ENCODE measurements around the gene IQCM. TPM values are rescaled to one million over a fixed set of nuclear protein-coding genes. Genes with fewer than 3 reads are reported as not detected.

Gene IQCM
- total RNA-seq, 1 donor from 2014 or later: not detected

DNA sequence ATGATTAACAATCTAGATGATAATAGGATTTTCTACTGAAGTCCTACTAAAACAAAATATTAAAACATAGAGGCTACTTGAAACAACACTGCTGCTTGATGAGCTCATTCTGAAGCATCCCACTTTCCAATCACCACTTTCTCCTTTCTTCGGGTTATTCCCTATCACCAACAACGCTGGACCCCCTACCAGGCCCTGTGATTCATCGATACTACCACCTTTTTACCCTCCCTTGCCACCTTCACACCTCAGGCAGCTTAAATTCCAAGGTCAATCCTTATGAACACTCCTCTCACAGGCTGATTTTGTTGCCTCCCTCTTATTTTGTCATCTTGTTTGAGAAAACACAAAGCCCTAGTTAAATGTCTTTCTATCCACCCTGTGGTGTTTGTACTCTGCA, 102.6 kb downstream of the IQCM start:
- no peak overlapping the region for H3K4me3 Mint-ChIP-seq
- no peaks in the 10 kb centered on the region for H3K36me3 Mint-ChIP-seq (ENCODE audit: low read depth)
- H3K4me1 Mint-ChIP-seq: no peaks in the 10 kb centered on the region
- peaks cover 3% of the 10 kb centered on the region for H3K9me3 Mint-ChIP-seq
- no peaks in the 10 kb centered on the region for H3K27me3 Mint-ChIP-seq
- no peak for DNase-seq
- no peak overlapping the region for H3K27ac Mint-ChIP-seq
- intact Hi-C loops (cut with micrococcal nuclease): no loop called here

DNA sequence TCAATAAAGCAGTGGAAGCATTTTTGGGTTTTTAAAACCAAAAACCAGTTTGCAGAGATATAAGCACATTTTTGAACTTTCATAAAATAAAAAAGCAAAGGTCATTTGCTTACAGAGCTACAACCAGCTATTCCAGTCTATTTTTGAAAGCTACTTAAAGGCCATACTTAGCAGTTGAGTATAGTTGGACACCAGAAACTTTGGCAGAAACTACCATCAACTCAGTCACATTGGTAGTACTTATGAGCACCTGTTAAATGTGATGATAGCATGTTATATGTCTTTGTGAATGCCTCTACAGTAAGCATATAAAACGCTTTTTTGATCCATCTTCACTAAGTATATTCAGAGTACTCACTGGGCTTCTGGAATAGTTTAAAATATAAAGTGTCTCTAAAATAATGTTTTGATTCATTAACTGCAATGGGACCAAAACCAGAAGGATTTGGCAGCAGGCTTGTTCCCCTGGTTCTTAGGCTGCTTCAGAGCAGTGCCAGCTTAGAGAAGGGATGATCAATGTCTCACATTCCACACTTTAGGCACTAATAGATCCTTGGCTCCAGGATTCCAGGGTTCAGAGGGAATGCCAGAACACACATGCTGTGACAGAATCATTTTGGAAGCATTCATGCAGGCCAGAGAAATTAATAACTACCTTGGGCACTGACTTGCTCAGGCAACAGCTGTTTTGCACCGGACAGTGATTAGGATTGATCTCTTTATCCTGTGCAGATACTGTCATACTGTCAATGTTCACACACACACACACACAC, 103.9 kb downstream of the IQCM start:
- Mint-ChIP-seq H3K4me1 (no peaks in the 10 kb centered on the region), H3K4me3 (no peak overlapping the region), H3K27me3 (no peaks in the 10 kb centered on the region), H3K9me3 (peaks cover 3% of the 10 kb centered on the region), H3K36me3 (ENCODE audit: low read depth) (no peaks in the 10 kb centered on the region), H3K27ac (no peak overlapping the region)
- DNase-seq: no peak
- intact Hi-C loops (cut with micrococcal nuclease): no loop called here

DNA sequence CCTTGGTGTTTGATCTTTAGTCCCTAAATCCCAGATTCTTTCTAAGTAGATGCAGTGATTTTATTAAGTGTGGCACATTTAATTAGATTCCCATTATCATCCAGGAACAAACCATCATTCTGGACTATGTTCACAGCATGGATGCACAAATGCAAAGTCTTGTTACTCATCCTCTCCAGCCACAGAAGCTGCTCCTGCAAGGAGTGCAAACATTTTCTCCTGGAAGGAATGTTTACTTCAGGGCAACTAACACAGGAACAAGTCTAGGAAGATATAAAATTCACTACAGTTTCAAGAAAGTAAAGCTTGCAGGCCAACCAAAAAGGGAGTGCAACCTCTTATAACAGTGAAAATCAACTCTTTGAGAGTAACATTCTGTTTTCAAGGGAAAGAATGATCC, 106.0 kb downstream of the IQCM start:
- Mint-ChIP-seq H3K9me3 (no peaks in the 10 kb centered on the region), H3K36me3 (ENCODE audit: low read depth) (no peaks in the 10 kb centered on the region), H3K4me3 (no peak overlapping the region), H3K27me3 (no peaks in the 10 kb centered on the region), H3K4me1 (no peaks in the 10 kb centered on the region), H3K27ac (no peak overlapping the region)
- intact Hi-C loops (cut with micrococcal nuclease): no loop called here
- DNase-seq: no peak

DNA sequence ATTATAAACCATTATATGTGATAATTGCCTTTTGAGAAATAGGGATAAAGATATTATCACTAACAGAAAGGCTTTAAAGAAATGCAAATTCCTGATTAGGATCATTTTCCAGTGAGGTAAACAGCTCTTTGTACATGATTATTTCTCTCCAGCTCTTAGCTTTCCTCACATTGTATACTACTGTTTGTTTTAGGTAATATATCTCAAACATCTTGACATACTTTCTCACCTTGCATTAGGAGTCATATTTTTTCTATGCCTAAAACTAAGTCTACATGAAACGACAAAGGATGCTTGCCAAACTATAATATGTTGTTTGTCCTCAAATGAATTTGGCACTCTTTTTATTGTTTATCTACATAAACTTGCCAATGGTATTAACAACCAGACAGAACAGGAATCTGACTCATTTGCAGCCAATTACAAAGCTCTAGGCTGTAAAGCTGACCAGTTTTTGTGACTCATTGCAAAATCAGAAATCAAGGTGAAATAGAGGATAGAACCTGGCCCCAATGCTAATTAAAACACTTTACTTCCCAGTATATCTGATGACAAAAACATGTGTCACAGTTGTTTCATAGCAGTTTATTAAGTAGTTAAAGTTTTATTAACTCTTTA, 107.0 kb downstream of the IQCM start:
- intact Hi-C loops (cut with micrococcal nuclease): no loop called here
- no peak overlapping the region for H3K4me3 Mint-ChIP-seq
- H3K36me3 Mint-ChIP-seq (ENCODE audit: low read depth): no peaks in the 10 kb centered on the region
- H3K4me1 Mint-ChIP-seq: no peaks in the 10 kb centered on the region
- no peak for DNase-seq
- no peak overlapping the region for H3K27ac Mint-ChIP-seq
- H3K27me3 Mint-ChIP-seq: no peaks in the 10 kb centered on the region
- H3K9me3 Mint-ChIP-seq: no peaks in the 10 kb centered on the region

DNA sequence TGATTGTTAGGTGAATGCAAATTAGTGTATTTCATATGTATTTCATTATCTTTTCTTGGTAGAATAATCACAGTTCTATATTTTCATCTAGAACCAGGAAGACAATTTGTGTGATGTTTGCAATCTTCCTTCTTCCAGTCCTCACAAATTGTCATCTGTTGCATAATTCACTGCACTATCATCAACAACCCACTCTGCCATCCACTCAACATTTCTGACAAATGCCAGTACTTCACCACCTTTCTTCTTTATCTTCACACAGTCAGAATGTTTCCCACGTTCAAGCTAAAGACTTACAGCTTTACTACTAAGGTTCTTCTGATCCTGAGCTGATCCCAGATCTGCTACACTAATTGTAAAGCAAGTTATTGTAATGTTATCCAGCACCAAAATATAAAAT, 107.8 kb downstream of the IQCM start:
- Mint-ChIP-seq H3K36me3 (ENCODE audit: low read depth) (no peaks in the 10 kb centered on the region), H3K4me3 (no peak overlapping the region), H3K4me1 (no peaks in the 10 kb centered on the region), H3K27ac (no peak overlapping the region), H3K27me3 (no peaks in the 10 kb centered on the region), H3K9me3 (no peaks in the 10 kb centered on the region)
- no peak for DNase-seq
- intact Hi-C loops (cut with micrococcal nuclease): no loop called here

DNA sequence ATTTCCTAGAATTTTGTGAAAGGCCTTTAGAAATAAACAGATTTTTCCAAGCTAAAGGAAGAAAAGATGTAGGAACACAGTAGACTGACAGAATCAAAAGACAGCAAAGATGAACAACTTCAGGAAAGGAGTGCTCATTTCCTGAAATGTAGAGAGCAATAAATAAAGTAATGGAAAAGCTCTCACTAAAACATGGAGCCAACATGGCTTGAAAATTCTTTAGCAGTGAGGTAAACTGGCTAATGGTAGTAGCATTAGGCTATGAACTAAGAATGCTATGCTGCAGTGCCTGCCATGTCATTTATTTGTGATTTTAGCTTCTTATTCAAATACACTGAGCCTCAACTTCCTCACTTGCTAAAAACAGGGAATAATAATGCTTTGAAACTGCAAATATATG, 108.7 kb downstream of the IQCM start:
- Mint-ChIP-seq H3K27me3 (no peaks in the 10 kb centered on the region), H3K4me1 (no peaks in the 10 kb centered on the region), H3K9me3 (no peaks in the 10 kb centered on the region), H3K4me3 (no peak overlapping the region), H3K36me3 (ENCODE audit: low read depth) (no peaks in the 10 kb centered on the region), H3K27ac (no peak overlapping the region)
- DNase-seq: no peak
- intact Hi-C loops (cut with micrococcal nuclease): no loop called here

DNA sequence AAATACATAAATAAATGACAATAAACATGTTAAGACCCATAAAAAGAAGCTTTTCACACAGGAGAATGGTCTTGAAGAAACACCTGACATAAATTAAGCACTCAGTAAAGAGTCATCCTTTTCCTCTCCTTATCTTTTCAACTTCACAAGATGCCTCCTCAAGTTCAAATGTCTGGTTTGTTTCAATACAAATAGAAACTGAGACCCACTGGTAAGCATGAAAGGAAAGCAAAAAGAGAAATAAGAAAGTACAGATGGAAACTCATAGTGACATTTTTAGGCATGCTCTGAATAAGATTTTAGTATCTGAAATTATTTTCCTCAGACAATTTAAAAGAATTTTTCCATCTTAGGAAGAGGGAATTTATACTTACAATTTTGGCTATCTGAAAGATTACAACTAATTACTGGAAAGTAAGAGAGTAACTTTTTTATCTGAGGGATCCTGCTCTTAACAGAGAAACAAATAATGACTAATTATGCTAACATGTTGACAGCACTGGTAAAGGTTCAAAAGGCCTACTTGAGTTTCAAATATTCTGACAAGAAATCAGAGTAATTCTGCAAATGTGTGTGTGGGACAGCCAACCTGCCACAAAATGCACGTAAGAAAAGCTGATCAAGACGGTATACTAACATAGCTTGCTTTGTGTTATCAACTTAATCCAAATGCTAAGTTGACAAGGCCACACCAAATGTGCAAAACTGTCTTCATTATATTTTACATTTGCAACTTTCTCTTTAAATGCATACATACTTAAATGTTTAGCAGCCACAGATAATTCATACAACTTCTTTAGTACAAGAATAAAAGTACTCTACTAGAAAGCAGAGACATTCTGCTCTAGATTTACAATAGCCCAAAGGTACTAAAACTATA, 113.0 kb downstream of the IQCM start:
- intact Hi-C loops (cut with micrococcal nuclease): no loop called here

DNA sequence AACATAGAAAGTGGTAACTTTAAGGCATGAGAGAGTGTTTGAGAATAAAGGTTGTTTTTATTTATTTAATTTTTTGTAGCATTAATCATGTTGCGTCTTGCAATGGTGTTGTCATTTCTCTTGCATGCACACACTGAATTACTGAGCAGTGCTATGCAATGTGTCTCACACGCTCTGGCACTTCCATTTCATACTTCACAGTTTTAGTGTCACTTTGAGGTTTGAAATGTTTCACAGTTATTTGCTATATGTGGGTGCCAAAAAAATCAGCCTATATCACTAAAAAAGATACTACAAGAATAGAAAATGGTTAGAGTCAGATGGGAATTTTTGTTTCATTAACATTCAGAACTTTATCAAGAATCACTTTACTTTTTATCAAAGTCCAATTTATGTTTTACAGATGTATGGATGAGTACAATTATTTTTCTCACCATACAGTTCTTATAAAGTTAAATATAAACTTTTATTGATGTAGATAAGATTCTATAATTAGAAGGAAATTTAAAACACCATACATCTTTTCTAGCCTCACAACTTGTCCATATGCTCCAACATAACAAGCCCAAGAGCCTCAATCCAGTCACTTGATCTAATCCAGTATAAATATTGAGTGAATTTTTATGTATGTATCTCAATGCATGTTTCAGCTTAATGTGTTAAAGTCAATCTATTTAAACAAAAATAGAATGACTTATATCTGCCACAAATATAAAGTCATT, 114.0 kb downstream of the IQCM start:
- Mint-ChIP-seq H3K9me3 (no peaks in the 10 kb centered on the region), H3K4me1 (no peaks in the 10 kb centered on the region), H3K4me3 (no peak overlapping the region), H3K36me3 (ENCODE audit: low read depth) (no peaks in the 10 kb centered on the region), H3K27me3 (no peaks in the 10 kb centered on the region), H3K27ac (no peak overlapping the region)
- no peak for DNase-seq
- intact Hi-C loops (cut with micrococcal nuclease): no loop called here

More for the DNA sequence above, 113.0 kb downstream of the IQCM start:
- no peak overlapping the region for H3K27ac Mint-ChIP-seq
- H3K4me3 Mint-ChIP-seq: no peak overlapping the region
- H3K9me3 Mint-ChIP-seq: no peaks in the 10 kb centered on the region
- H3K27me3 Mint-ChIP-seq: no peaks in the 10 kb centered on the region
- no peak for DNase-seq
- H3K4me1 Mint-ChIP-seq: no peaks in the 10 kb centered on the region
- no peaks in the 10 kb centered on the region for H3K36me3 Mint-ChIP-seq (ENCODE audit: low read depth)

DNA sequence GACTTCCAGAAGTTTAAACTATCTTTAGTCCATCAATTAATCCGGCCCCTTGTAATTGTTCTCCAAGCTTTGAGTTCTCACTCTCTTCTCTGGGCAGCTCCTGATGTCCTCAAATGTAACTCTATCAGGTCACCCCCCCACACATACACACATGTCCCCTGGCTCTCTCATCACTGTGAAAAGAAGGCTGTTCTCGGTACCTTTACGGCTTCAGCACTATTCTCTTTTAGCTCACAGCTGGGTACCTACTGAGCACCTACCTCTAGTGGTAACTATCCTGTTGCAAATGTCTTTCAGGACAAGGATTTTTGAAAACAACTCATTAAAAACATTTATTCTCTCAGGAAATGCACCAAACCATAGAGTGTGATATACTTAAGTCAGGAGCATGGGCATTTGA, 115.4 kb downstream of the IQCM start:
- Mint-ChIP-seq H3K27ac (no peak overlapping the region), H3K9me3 (no peaks in the 10 kb centered on the region), H3K4me1 (no peaks in the 10 kb centered on the region), H3K36me3 (ENCODE audit: low read depth) (no peaks in the 10 kb centered on the region), H3K4me3 (no peak overlapping the region), H3K27me3 (no peaks in the 10 kb centered on the region)
- DNase-seq: no peak
- intact Hi-C loops (cut with micrococcal nuclease): no loop called here

DNA sequence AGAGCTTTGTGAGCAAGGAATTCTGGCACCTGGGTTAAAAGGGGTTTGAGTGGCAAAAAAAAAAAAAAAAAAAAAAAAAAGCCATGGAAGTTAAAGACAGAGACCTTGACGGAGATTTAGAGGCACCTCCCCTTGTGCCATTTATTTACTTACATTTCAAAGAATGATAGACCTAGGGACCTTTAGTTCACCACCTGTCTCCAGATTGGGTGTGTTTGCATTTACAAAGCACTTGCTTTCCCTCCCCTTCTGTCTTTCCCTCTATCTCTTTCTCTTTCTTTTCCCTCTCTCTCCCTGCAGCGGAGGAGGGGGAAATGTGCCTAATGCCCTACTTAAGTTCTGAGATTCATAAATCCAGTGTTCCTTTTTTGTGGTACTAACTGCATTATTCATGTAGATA, 116.0 kb downstream of the IQCM start:
- intact Hi-C loops (cut with micrococcal nuclease): no loop called here

DNA sequence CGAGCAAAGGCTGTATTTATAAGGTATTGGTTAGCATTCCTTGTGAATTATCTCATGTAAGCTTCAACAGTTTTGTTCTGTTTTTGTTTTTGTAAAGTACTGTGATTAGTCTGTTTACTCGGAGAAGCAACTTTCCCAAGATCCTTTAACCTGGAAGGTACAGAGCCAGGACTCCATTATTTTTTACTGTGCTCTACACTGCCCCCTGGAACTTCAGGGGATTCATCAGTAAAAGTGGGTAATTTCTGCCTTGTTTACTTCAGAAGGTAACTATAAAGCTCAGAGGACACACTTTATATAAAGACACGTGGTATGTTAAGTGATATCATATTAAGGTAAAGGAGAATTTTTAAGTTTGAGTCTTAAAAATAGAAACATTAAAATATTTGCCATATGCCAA, 124.9 kb downstream of the IQCM start:
- H3K27me3 Mint-ChIP-seq: no peaks in the 10 kb centered on the region
- intact Hi-C loops (cut with micrococcal nuclease): no loop called here
- no peaks in the 10 kb centered on the region for H3K36me3 Mint-ChIP-seq (ENCODE audit: low read depth)
- H3K4me3 Mint-ChIP-seq: no peak overlapping the region
- no peak overlapping the region for H3K27ac Mint-ChIP-seq
- no peaks in the 10 kb centered on the region for H3K9me3 Mint-ChIP-seq
- DNase-seq: no peak
- H3K4me1 Mint-ChIP-seq: no peaks in the 10 kb centered on the region

More for the DNA sequence above, 116.0 kb downstream of the IQCM start:
- H3K4me1 Mint-ChIP-seq: no peaks in the 10 kb centered on the region
- no peak overlapping the region for H3K4me3 Mint-ChIP-seq
- H3K36me3 Mint-ChIP-seq (ENCODE audit: low read depth): no peaks in the 10 kb centered on the region
- H3K9me3 Mint-ChIP-seq: no peaks in the 10 kb centered on the region
- no peak for DNase-seq
- H3K27me3 Mint-ChIP-seq: no peaks in the 10 kb centered on the region
- no peak overlapping the region for H3K27ac Mint-ChIP-seq

DNA sequence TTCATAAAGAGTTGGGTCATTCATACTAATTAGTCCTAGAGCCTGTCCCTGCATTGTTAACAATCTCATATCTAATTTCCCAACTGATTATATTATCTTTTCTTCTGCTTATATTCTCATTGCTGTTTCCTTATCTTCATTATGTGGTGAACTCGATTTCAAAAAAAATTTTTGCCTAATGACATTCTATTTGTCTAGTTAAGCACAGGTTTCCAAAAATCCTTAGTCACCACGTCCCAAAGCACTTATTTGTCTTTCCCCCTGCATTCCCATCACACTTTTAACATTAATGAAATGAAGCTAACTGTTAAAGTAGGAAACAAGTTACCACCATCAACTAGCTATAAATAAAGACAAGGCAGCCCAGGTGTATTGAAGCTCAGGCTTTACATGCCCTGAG, 131.1 kb downstream of the IQCM start:
- DNase-seq: no peak
- Mint-ChIP-seq H3K4me1 (no peaks in the 10 kb centered on the region), H3K27me3 (no peaks in the 10 kb centered on the region), H3K27ac (no peak overlapping the region), H3K9me3 (no peaks in the 10 kb centered on the region), H3K36me3 (ENCODE audit: low read depth) (no peaks in the 10 kb centered on the region), H3K4me3 (no peak overlapping the region)
- intact Hi-C loops (cut with micrococcal nuclease): no loop called here

DNA sequence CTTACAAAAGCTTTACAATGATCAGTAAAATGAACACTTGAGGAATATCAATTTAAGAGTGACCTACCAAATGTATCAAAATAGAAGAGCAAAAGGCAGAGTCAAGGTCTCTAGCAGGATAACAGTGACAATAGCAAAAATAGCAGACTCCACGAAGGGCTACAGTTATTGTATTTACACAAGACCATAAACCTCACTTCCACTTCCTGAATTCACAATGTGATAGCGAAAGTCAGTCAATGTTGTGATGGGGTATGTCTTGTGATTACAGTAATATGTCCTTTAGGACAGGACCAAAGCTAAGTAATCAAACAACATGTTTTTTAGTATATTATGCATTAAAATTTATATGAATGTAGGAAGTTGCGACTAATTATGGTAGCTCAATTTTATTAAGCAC, 139.6 kb downstream of the IQCM start:
- Mint-ChIP-seq H3K4me1 (no peaks in the 10 kb centered on the region), H3K9me3 (peaks cover 6% of the 10 kb centered on the region), H3K4me3 (no peak overlapping the region), H3K27me3 (no peaks in the 10 kb centered on the region), H3K27ac (no peak overlapping the region), H3K36me3 (ENCODE audit: low read depth) (no peaks in the 10 kb centered on the region)
- no peak for DNase-seq
- intact Hi-C loops (cut with micrococcal nuclease): no loop called here

DNA sequence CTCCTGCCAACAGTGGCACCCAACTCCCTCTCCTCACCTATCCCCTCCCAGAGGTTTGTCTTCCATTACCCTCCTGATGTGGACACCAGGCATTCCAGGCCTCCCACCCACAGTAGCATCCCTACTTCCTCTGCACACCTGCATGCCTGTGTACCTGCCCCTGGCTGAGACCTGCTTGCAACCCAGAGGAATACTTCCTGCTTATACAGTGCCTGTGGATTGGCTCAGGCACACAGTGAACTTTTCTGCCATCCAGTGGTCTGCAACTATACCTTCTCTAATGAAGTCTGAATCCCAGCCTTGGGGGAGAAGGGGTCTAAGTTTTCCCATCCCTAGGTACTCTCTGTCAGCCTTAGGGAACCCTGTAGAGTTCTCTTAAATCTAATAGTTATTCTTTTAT, 169.9 kb downstream of the IQCM start:
- Mint-ChIP-seq H3K27ac (no peak overlapping the region), H3K27me3 (no peaks in the 10 kb centered on the region), H3K4me1 (no peaks in the 10 kb centered on the region), H3K4me3 (no peak overlapping the region), H3K36me3 (ENCODE audit: low read depth) (no peaks in the 10 kb centered on the region), H3K9me3 (no peaks in the 10 kb centered on the region)
- intact Hi-C loops (cut with micrococcal nuclease): no loop called here
- DNase-seq: no peak
